Heart left ventricle (tissue), 13 donors: ENCODE results near the gene AVPR2.

Source experiments
- CTCF ChIP-seq, 12 donors: fragments of 200-600 bp; sonication (generic) in 4 of 12; IDR thresholded peaks; one replicate each; pipeline versions ENCODE4 v1.5.0 to v1.8.0; 2018 to 2022; ENCODE audit warnings: antibody characterized with exemption in 12 of 12, mild to moderate bottlenecking in 5 of 12
- POLR2A ChIP-seq, 2 donors: fragments of 450-650 bp; IDR thresholded peaks; one replicate each; pipeline ENCODE4 v1.6.1; 2017; ENCODE audit warnings: antibody characterized with exemption in 2 of 2, mild to moderate bottlenecking in 2 of 2, moderate library complexity in 2 of 2
- donor health status: ischemic (EF 13 %, LVEDD 7.1; RV severe dilation, severe dysfunction).
- donor health status: DM: no; HTN: yes; CAD: no.
- donor health status: DM: no; HTN: no; CAD: no.
- donor health status: ischemic (EF 25% LVEDD 6.9; RV normal size, moderate dysfunction).
- donor health status: ischemic (EF 25% LVEDD 5.7; RV mildly dilated, moderate dysfunction).
- donor health status: ischemic (EF 35%, LVEDD 5.7; RV mildly dilated, moderate dysfunction).
- donor health status: nonischemic (EF 11% LVEDD 7.7; RV severe dilation, severe dysfunction).
- donor health status: DM: yes; HTN: yes; CAD: no.
- donor health status: PGD.
- donor health status: ischemic (EF 29% LVEDD 5.4; RV normal size, mild dysfunction).
- donor health status: nonischemic (EF 23%, LVEDD 6.1; RV moderate dilation, normal function).

GRCh38 chrX:153871451-153871850 lies 33.0 kb upstream of the AVPR2 start:
- TF ChIP-seq CTCF (IDR thresholded peaks at IDR 0.05) (no peak), POLR2A (IDR thresholded peaks at IDR 0.05) (no peak)
